BLaER1 (cell line): ENCODE measurements around the gene SURF2.

ENCODE experiments used
- H3K27ac ChIP-seq: shearing (Covaris generic); formaldehyde crosslinking; 2 replicates; pipeline ENCODE4 v1.8.1; 2022
- H3K27me3 ChIP-seq: shearing (Covaris generic); formaldehyde crosslinking; 2 replicates; pipeline ENCODE4 v1.8.1; 2022
- H3K36me3 ChIP-seq: shearing (Covaris generic); formaldehyde crosslinking; 2 replicates; pipeline ENCODE4 v1.8.1; 2022
- H3K4me1 ChIP-seq: shearing (Covaris generic); formaldehyde crosslinking; 2 replicates; pipeline ENCODE4 v1.8.1; 2022
- H3K4me2 ChIP-seq: shearing (Covaris generic); formaldehyde crosslinking; 2 replicates; pipeline ENCODE4 v1.8.1; 2022
- H3K4me3 ChIP-seq: shearing (Covaris generic); formaldehyde crosslinking; 2 replicates; pipeline ENCODE4 v1.8.1; 2022
- H3K9ac ChIP-seq: shearing (Covaris generic); formaldehyde crosslinking; 2 replicates; pipeline ENCODE4 v1.8.1; 2022
- H3K9me3 ChIP-seq: shearing (Covaris generic); formaldehyde crosslinking; 2 replicates; pipeline ENCODE4 v1.8.1; 2022
- H4K20me1 ChIP-seq: shearing (Covaris generic); formaldehyde crosslinking; 2 replicates; pipeline ENCODE4 v1.8.1; 2022
- Cebpa-rat ChIP-seq: shearing (Covaris generic); IDR thresholded peaks from 2 replicates; pipeline ENCODE4 v1.8.1; 2022

Gene SURF2

GRCh38 chr9:133393399-133393798 lies 37.0 kb downstream of the SURF2 start:
- Histone ChIP-seq H3K9ac (no peak overlapping the region), H4K20me1 (no peaks in the 10 kb centered on the region), H3K9me3 (peaks cover 5% of the 10 kb centered on the region; the same call in 1 of the 2 replicates), H3K27ac (no peak overlapping the region), H3K27me3 (no peaks in the 10 kb centered on the region), H3K4me3 (no peak overlapping the region), H3K4me1 (peaks cover 17% of the 10 kb centered on the region; the same call in 1 of the 2 replicates), H3K4me2 (no peak overlapping the region), H3K36me3 (no peaks in the 10 kb centered on the region)
- no peak for TF ChIP-seq Cebpa-rat

- no peak overlapping the region for H3K9ac ChIP-seq
- H3K9me3 ChIP-seq, result peaks cover 5% of the 10 kb centered on the region; the same call in 1 of the 2 replicates
- H3K4me3 ChIP-seq, result no peak overlapping the region
- H3K27ac ChIP-seq, result no peak overlapping the region
- H3K4me1 ChIP-seq, result peaks cover 17% of the 10 kb centered on the region; the same call in 1 of the 2 replicates
- no peak overlapping the region for H3K4me2 ChIP-seq
- H3K36me3 ChIP-seq, result no peaks in the 10 kb centered on the region; the same call in 1 of the 2 replicates
- no peaks in the 10 kb centered on the region for H4K20me1 ChIP-seq
- no peaks in the 10 kb centered on the region for H3K27me3 ChIP-seq
- TF ChIP-seq Cebpa-rat, result no peak
Observed at GRCh38 chr9:133394687-133395271, 38.4 kb downstream of the SURF2 start.

- Histone ChIP-seq H4K20me1 (0 out of 2 replicates have a peak, but pooled peaks cover 7% of the 10 kb centered on the region), H3K27ac (no peak overlapping the region), H3K4me1 (peaks cover 17% of the 10 kb centered on the region; the same call in 1 of the 2 replicates), H3K36me3 (peaks cover 18% of the 10 kb centered on the region), H3K9ac (no peak overlapping the region), H3K9me3 (no peaks in the 10 kb centered on the region; the same call in 1 of the 2 replicates), H3K27me3 (no peaks in the 10 kb centered on the region), H3K4me2 (no peak overlapping the region), H3K4me3 (no peak overlapping the region)
- TF ChIP-seq Cebpa-rat, result no peak
Observed at GRCh38 chr9:133396952-133397351, 40.6 kb downstream of the SURF2 start.

- Histone ChIP-seq H3K27ac (no peak overlapping the region), H4K20me1 (peaks cover 11% of the 10 kb centered on the region; the same call in 1 of the 2 replicates), H3K9ac (no peak overlapping the region), H3K4me3 (no peak overlapping the region), H3K36me3 (peaks cover 22% of the 10 kb centered on the region), H3K9me3 (no peaks in the 10 kb centered on the region), H3K4me2 (no peak overlapping the region), H3K4me1 (peaks cover 17% of the 10 kb centered on the region; the same call in 1 of the 2 replicates), H3K27me3 (no peaks in the 10 kb centered on the region)
- no peak for TF ChIP-seq Cebpa-rat
Observed at GRCh38 chr9:133397370-133397769, 41.0 kb downstream of the SURF2 start.

GRCh38 chr9:133397895-133398294 lies 41.5 kb downstream of the SURF2 start:
- Histone ChIP-seq H3K4me1 (peaks cover 17% of the 10 kb centered on the region; the same call in 1 of the 2 replicates), H3K4me2 (no peak overlapping the region)

GRCh38 chr9:133400292-133400691 lies 43.9 kb downstream of the SURF2 start:
- H3K27ac ChIP-seq, result no peak overlapping the region
- H4K20me1 ChIP-seq, result peaks cover 40% of the 10 kb centered on the region
- no peaks in the 10 kb centered on the region for H3K9me3 ChIP-seq
- H3K4me2 ChIP-seq, result no peak overlapping the region
- no peak overlapping the region for H3K9ac ChIP-seq
- H3K36me3 ChIP-seq, result peaks cover 52% of the 10 kb centered on the region
- TF ChIP-seq Cebpa-rat, result no peak
- H3K4me3 ChIP-seq, result no peak overlapping the region
- H3K4me1 ChIP-seq, result peaks cover 17% of the 10 kb centered on the region; the same call in 1 of the 2 replicates
- no peaks in the 10 kb centered on the region for H3K27me3 ChIP-seq

More at GRCh38 chr9:133397895-133398294, 41.5 kb downstream of the SURF2 start:
- H3K27me3 ChIP-seq, result no peaks in the 10 kb centered on the region
- peaks cover 16% of the 10 kb centered on the region; the same call in 1 of the 2 replicates for H4K20me1 ChIP-seq
- no peak overlapping the region for H3K4me3 ChIP-seq
- no peak for TF ChIP-seq Cebpa-rat
- H3K9ac ChIP-seq, result no peak overlapping the region
- H3K36me3 ChIP-seq, result peaks cover 28% of the 10 kb centered on the region
- no peaks in the 10 kb centered on the region for H3K9me3 ChIP-seq
- no peak overlapping the region for H3K27ac ChIP-seq

- Histone ChIP-seq H3K9ac (no peak overlapping the region), H3K27ac (no peak overlapping the region), H3K4me2 (no peak overlapping the region), H3K36me3 (peaks cover 65% of the 10 kb centered on the region), H4K20me1 (peaks cover 52% of the 10 kb centered on the region), H3K27me3 (no peaks in the 10 kb centered on the region), H3K9me3 (no peaks in the 10 kb centered on the region), H3K4me3 (no peak overlapping the region), H3K4me1 (peaks cover 13% of the 10 kb centered on the region; the same call in 1 of the 2 replicates)
- no peak for TF ChIP-seq Cebpa-rat
Observed at GRCh38 chr9:133401588-133401987, 45.2 kb downstream of the SURF2 start.

GRCh38 chr9:133402689-133403088 lies 46.3 kb downstream of the SURF2 start:
- Histone ChIP-seq H4K20me1 (peaks cover 63% of the 10 kb centered on the region), H3K4me1 (peaks cover 2% of the 10 kb centered on the region; the same call in 1 of the 2 replicates), H3K9ac (no peak overlapping the region), H3K4me2 (no peak overlapping the region), H3K27me3 (no peaks in the 10 kb centered on the region), H3K27ac (no peak overlapping the region), H3K36me3 (peaks cover 76% of the 10 kb centered on the region), H3K4me3 (no peak overlapping the region), H3K9me3 (no peaks in the 10 kb centered on the region)
- TF ChIP-seq Cebpa-rat, result no peak

- H3K4me1 ChIP-seq, result no peaks in the 10 kb centered on the region
- no peak overlapping the region for H3K9ac ChIP-seq
- no peak overlapping the region for H3K4me3 ChIP-seq
- peaks cover 67% of the 10 kb centered on the region for H4K20me1 ChIP-seq
- H3K36me3 ChIP-seq, result peaks cover 88% of the 10 kb centered on the region
- no peak for TF ChIP-seq Cebpa-rat
- H3K9me3 ChIP-seq, result no peaks in the 10 kb centered on the region
- H3K27ac ChIP-seq, result no peak overlapping the region
- H3K27me3 ChIP-seq, result no peaks in the 10 kb centered on the region
- H3K4me2 ChIP-seq, result no peak overlapping the region
Observed at GRCh38 chr9:133403766-133404453, 47.6 kb downstream of the SURF2 start.

GRCh38 chr9:133404454-133405002 lies 48.2 kb downstream of the SURF2 start:
- H3K9me3 ChIP-seq, result no peaks in the 10 kb centered on the region
- H3K4me2 ChIP-seq, result no peak overlapping the region
- TF ChIP-seq Cebpa-rat, result no peak
- no peak overlapping the region for H3K9ac ChIP-seq
- no peak overlapping the region for H3K27ac ChIP-seq
- H3K27me3 ChIP-seq, result no peaks in the 10 kb centered on the region
- no peak overlapping the region for H3K4me3 ChIP-seq
- H4K20me1 ChIP-seq, result peaks cover 71% of the 10 kb centered on the region
- no peaks in the 10 kb centered on the region for H3K4me1 ChIP-seq
- peaks cover 94% of the 10 kb centered on the region for H3K36me3 ChIP-seq
